AG04450 (cell line): ENCODE data around the gene ADORA1. TPM values are rescaled to one million over a fixed set of nuclear protein-coding genes. Genes with fewer than 3 reads are reported as not detected.

Experiments
- CTCF ChIA-PET: fragments of 300-600, 350-600 bp; formaldehyde crosslinking; extraction: SDS; loops from one replicate; lab custom pipeline; 2022; ENCODE audit warnings: antibody characterized with exemption, inconsistent platforms; lab: Charles Lee
- POLR2A ChIA-PET: fragments of 350-600 bp; formaldehyde crosslinking; extraction: SDS; loops from one replicate; lab custom pipeline; 2021; ENCODE audit warnings: antibody characterized with exemption, inconsistent platforms; lab: Yijun Ruan, JAX
- DNase-seq: peaks from one replicate; pipeline ENCODE4 v3.0.0-alpha.2; 2011; ENCODE audit warnings: low read depth, low spot score
- H3K27ac ChIP-seq: one replicate; pipeline ENCODE4 v1.5.1; 2012; ENCODE audit warnings: low read depth, low read length, control low read depth
- H3K27me3 ChIP-seq: one replicate; pipeline ENCODE4 v1.6.0; 2012; ENCODE audit warnings: low read length; ENCODE audit not compliant: control insufficient read depth, insufficient read depth
- H3K4me3 ChIP-seq: 2 replicates; pipeline ENCODE4 v1.5.1; 2011; ENCODE audit warnings: mild to moderate bottlenecking, low read depth, low read length, control low read depth
- H3K9me3 ChIP-seq: 2 replicates; pipeline ENCODE4 v1.5.1; 2012; ENCODE audit warnings: low read length; ENCODE audit not compliant: control insufficient read depth, insufficient read depth
- polyA plus RNA-seq: library from polyadenylated mRNA; depleted of rRNA; stranded (reverse); fragments of >200 nt; gene quantifications from 2 replicates; pipeline ENCODE4 v1.2.3, GENCODE V29; 2011
- TF ChIP-seq, protein P1 (sequence below): IDR thresholded peaks from 2 replicates; pipeline ENCODE4 v1.5.1; 2011; ENCODE audit warnings: low read depth, low read length, control low read depth, inconsistent platforms

Gene ADORA1
- polyA plus RNA-seq, 1 experiment: 1.7 TPM

GRCh38 chr1:203142684-203143408 is 15.3 kb downstream of the ADORA1 start:
- ChIA-PET POLR2A (no interaction called here), CTCF (interaction anchor here (1.5 kb wide), 1 partner anchor 25 kb away, joined by 5 read pairs; no protein-coding TSS in a partner anchor)
- H3K27ac ChIP-seq: no peak overlapping the region
- H3K4me3 ChIP-seq: no peak overlapping the region
- TF ChIP-seq, protein P1, sequence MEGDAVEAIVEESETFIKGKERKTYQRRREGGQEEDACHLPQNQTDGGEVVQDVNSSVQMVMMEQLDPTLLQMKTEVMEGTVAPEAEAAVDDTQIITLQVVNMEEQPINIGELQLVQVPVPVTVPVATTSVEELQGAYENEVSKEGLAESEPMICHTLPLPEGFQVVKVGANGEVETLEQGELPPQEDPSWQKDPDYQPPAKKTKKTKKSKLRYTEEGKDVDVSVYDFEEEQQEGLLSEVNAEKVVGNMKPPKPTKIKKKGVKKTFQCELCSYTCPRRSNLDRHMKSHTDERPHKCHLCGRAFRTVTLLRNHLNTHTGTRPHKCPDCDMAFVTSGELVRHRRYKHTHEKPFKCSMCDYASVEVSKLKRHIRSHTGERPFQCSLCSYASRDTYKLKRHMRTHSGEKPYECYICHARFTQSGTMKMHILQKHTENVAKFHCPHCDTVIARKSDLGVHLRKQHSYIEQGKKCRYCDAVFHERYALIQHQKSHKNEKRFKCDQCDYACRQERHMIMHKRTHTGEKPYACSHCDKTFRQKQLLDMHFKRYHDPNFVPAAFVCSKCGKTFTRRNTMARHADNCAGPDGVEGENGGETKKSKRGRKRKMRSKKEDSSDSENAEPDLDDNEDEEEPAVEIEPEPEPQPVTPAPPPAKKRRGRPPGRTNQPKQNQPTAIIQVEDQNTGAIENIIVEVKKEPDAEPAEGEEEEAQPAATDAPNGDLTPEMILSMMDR: no peak
- DNase-seq: no peak
- H3K9me3 ChIP-seq: no peaks in the 10 kb centered on the region; the same call in 1 of the 2 replicates
- peaks cover 30% of the 10 kb centered on the region for H3K27me3 ChIP-seq

GRCh38 chr1:203143641-203144040 is 16.1 kb downstream of the ADORA1 start:
- no peaks in the 10 kb centered on the region; the same call in 1 of the 2 replicates for H3K9me3 ChIP-seq
- POLR2A ChIA-PET: no interaction called here
- H3K27ac ChIP-seq: no peak overlapping the region
- no peak overlapping the region for H3K4me3 ChIP-seq
- TF ChIP-seq, protein P1: no peak
- no peak for DNase-seq
- peaks cover 24% of the 10 kb centered on the region for H3K27me3 ChIP-seq
- CTCF ChIA-PET: no interaction called here

- POLR2A ChIA-PET: no interaction called here
- no peak for DNase-seq
- H3K27me3 ChIP-seq: peaks cover 19% of the 10 kb centered on the region
- TF ChIP-seq, protein P1: no peak
- H3K4me3 ChIP-seq: no peak overlapping the region
- no peaks in the 10 kb centered on the region; the same call in 1 of the 2 replicates for H3K9me3 ChIP-seq
- H3K27ac ChIP-seq: peak overlapping the region; percentile 2
- CTCF ChIA-PET: no interaction called here
Measured at GRCh38 chr1:203144661-203145060, 17.1 kb downstream of the ADORA1 start.

- CTCF ChIA-PET: interaction anchor here (0.7 kb wide), 1 partner anchor 9 kb away, joined by 4 read pairs; no protein-coding TSS in a partner anchor
- POLR2A ChIA-PET: no interaction called here
- Histone ChIP-seq H3K9me3 (no peaks in the 10 kb centered on the region; the same call in 1 of the 2 replicates), H3K4me3 (no peak overlapping the region), H3K27ac (peak overlapping the region; percentile 2), H3K27me3 (peaks cover 13% of the 10 kb centered on the region)
- no peak for DNase-seq
- TF ChIP-seq, protein P1: no peak
Measured at GRCh38 chr1:203145321-203146041, 18.0 kb downstream of the ADORA1 start.

GRCh38 chr1:203146042-203146369 is 18.5 kb downstream of the ADORA1 start:
- no peak overlapping the region for H3K4me3 ChIP-seq
- no peak overlapping the region for H3K27ac ChIP-seq
- ChIA-PET POLR2A (no interaction called here), CTCF (interaction anchor here (0.7 kb wide), 1 partner anchor 8 kb away, joined by 4 read pairs; no protein-coding TSS in a partner anchor)
- peaks cover 8% of the 10 kb centered on the region for H3K27me3 ChIP-seq
- H3K9me3 ChIP-seq: no peaks in the 10 kb centered on the region; the same call in 1 of the 2 replicates
- no peak for DNase-seq
- TF ChIP-seq, protein P1: no peak
